Activated naive CD8-positive, alpha-beta T cell (primary cell): Measurements from ENCODE around the gene DNAL1.

ENCODE experiments used
- H3K27ac Mint-ChIP-seq: one replicate; pipeline ENCODE4 v1.8.0; 2021; ENCODE audit warnings: mixed read lengths
- H3K27me3 Mint-ChIP-seq: one replicate; pipeline ENCODE4 v1.8.0; 2021; ENCODE audit warnings: mixed read lengths
- H3K36me3 Mint-ChIP-seq: one replicate; pipeline ENCODE4 v1.8.0; 2021; ENCODE audit warnings: mixed read lengths
- H3K4me1 Mint-ChIP-seq: one replicate; pipeline ENCODE4 v1.8.0; 2021; ENCODE audit warnings: low read depth, mixed read lengths
- H3K4me3 Mint-ChIP-seq: one replicate; pipeline ENCODE4 v1.8.0; 2021; ENCODE audit warnings: mild to moderate bottlenecking, mixed read lengths
- H3K9me3 Mint-ChIP-seq: one replicate; pipeline ENCODE4 v1.8.0; 2021; ENCODE audit warnings: low read depth, mixed read lengths

Gene DNAL1

DNA sequence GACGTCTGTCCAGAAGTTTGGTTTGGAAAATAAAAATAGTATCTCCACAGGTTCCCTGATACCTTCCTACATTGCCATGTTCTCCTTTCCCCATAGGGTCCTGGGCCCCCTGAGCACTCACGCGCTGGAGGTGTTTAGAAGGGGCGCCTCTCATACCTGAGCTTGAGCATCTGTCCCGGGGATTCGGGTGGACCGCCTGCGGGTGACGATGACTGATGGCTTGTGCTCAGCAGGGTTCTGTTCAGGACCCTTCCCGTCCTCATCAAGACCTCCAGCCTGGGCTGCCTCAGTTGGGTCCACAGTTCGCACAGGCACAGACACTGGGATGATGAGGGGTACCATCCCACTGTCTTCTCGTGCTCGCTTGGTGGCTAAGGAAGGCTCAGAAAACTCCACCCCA lies 92.1 kb downstream of the DNAL1 start:
- no peaks in the 10 kb centered on the region for H3K27me3 Mint-ChIP-seq
- peaks cover 38% of the 10 kb centered on the region for H3K4me1 Mint-ChIP-seq
- H3K9me3 Mint-ChIP-seq, result no peaks in the 10 kb centered on the region
- no peak overlapping the region for H3K4me3 Mint-ChIP-seq
- H3K27ac Mint-ChIP-seq, result peak overlapping the region; percentile 75
- peaks cover 6% of the 10 kb centered on the region for H3K36me3 Mint-ChIP-seq

DNA sequence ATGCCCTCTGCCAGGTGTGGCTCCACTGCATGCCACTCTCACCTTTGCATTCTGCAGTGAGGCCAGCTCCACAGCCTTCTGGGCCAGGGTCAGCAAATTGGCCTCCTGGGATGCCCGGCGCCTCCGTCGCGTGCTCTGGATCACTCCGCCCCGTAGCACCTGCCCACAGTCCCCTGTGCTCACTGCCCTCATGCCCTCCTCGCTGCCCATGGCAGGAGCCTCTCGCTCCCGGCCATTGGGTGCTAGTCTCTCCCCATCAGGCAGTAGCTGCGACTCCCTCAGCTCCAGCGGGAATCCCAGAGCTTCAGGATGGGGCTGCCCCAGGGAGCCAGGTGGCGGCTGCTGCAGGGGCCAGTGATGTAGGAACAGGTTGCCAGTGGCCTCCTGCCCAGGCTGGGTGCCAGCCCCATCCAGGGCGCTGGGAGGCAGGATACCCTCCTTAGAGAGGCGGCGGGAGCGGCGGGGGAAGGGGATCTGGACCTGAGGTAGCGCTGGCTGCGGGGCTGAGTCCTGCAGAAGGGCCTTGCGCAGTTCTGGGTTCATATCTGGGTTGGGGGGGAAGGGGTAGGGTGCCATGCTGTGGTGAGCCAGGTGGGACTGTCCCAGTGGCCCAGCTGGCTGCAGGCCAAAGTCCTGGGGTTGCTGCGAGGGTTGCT lies 93.9 kb downstream of the DNAL1 start:
- H3K27me3 Mint-ChIP-seq, result no peaks in the 10 kb centered on the region

DNA sequence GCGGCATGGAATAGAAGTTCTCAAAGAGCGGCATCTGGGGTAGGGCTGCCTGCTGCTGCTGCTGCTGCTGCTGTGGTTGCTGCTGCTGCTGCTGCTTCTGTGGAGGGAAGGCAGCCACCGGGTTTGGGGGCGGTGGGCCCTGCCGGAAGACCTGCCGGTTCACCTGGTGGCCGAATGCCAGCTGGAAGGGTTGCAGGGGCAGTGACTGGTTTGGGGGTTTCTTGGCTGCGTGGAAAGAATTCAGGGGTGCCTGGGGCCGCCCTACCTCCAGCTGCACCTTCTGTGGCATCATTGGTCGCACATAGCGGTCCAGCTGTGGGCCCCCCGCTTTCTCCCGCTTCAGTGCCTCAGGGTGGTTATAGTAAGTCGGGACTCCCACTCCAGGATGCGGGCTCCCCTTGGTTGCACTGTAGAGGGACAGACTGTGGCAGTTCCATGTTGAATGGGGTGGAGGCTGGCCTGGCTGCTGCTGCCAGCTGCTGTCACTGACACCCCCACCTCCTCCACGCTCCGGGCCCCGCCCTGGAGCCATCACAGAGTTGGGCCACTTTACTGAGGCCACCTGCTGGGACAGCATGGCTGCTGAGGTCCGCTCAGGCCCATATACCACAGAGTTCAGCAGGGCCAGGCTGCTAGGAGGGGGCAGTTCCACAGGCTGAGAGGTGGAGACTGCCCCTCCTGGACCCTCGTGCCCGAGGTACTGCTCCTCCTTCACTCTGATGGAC lies 94.5 kb downstream of the DNAL1 start:
- Mint-ChIP-seq H3K36me3 (peaks cover 3% of the 10 kb centered on the region), H3K27ac (peak overlapping the region; percentile 93), H3K4me1 (peaks cover 59% of the 10 kb centered on the region), H3K4me3 (no peak overlapping the region), H3K27me3 (no peaks in the 10 kb centered on the region), H3K9me3 (no peaks in the 10 kb centered on the region)

More for the DNA sequence above, 93.9 kb downstream of the DNAL1 start:
- Mint-ChIP-seq H3K4me3 (no peak overlapping the region), H3K36me3 (peaks cover 3% of the 10 kb centered on the region), H3K27ac (peak overlapping the region; percentile 22), H3K9me3 (no peaks in the 10 kb centered on the region), H3K4me1 (peaks cover 52% of the 10 kb centered on the region)

DNA sequence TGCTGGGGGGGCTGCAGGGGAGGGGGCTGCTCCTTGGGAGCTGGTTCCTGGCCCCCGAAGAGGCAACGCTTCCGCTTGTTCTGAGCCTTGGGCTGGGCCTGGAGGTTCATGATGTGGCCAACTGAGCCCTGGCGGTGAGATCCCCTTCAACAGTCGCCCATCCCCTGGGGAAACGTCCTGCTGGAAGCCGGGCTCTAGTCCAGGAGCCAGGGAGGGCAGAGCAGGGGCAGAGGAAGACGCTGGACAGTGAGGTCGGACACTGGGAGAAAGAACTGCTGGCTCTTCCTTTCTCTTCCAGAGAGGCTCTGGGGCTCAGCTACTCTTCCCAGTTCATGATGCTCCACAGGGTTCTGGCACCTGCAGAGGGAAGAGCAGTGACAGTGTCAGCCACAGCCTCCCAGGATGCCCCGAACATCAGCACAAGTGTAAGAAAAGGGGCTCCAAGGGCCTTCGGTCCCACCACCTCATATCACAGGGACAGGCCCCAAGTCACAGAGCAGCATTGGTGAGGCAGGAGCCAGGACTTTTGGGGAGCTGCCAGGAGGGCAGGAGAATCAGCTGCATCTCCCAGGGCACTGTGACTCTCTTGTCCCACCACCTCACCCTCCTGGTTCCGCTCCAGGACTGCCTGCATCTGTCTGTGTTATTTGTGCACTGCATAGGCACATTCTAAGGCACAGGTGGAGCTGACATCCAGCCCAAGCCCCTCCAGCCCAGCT lies 95.3 kb downstream of the DNAL1 start:
- Mint-ChIP-seq H3K27ac (peak overlapping the region; percentile 93), H3K4me1 (peaks cover 62% of the 10 kb centered on the region), H3K9me3 (no peaks in the 10 kb centered on the region), H3K27me3 (no peaks in the 10 kb centered on the region), H3K36me3 (peaks cover 3% of the 10 kb centered on the region), H3K4me3 (peak overlapping the region; percentile 84)

DNA sequence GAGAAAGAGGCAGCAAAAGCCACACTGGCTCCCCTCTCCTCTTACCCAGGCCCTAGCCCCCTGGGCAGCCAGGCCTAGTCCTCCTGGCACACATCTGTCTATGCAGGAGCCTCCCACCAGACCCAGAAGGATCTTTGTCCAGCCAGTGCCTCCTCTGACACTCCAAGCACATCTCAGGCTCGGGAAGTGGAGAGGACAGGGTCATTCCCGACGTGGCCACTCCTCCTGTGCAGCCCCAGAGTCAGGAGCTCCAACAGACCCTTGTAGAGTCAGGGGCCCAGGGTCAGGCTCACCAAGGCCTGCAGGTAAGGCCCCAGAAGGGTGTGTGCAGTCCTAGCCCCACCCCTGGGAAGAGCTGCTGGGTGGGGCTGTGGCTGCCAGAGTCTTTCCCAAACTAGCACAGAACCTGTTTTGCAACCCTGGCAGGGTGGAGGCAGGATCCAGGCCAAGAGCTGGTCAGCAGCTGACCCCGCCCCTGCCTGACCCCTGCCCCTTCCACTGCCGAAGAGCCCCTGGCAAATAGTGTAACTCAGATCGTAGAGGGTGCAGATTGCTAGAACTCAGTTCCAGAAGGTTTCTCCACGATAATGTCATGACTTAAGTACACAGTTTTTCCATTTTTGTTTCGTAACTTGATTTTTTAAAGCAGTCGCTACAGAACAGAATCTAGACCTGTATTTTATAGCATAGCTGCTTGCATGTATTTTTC lies 96.0 kb downstream of the DNAL1 start:
- peaks cover 3% of the 10 kb centered on the region for H3K36me3 Mint-ChIP-seq
- H3K27me3 Mint-ChIP-seq, result no peaks in the 10 kb centered on the region
- H3K9me3 Mint-ChIP-seq, result no peaks in the 10 kb centered on the region
- H3K27ac Mint-ChIP-seq, result peak overlapping the region; percentile 93
- H3K4me3 Mint-ChIP-seq, result peak overlapping the region; percentile 84
- peaks cover 69% of the 10 kb centered on the region for H3K4me1 Mint-ChIP-seq

DNA sequence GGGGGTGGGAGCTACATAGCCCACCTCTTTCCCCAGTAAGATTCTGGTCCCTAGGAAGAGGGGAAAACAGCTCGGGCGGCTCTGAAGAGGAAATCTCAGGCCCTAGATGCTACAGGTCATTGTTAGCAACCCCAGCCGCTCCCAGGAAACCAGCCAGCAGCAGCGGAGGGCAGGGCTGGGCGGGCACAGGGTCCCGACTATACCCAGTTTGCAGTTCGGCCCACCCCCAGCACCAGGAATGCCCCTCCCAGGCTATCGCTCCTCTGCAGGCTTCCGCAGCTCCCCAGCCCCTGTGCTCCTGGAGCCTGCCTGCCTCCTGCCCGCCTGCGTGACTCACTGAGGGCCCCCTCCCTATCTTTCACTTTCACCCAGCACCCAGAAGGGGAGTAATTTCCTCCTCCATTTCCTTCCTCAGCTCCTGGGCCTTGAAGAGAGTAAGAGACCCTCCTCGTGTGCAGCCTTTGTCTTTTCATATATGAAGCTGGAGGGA lies 96.6 kb downstream of the DNAL1 start:
- Mint-ChIP-seq H3K9me3 (no peaks in the 10 kb centered on the region), H3K27me3 (no peaks in the 10 kb centered on the region), H3K4me1 (peaks cover 73% of the 10 kb centered on the region), H3K4me3 (peak overlapping the region; percentile 84), H3K36me3 (peaks cover 3% of the 10 kb centered on the region), H3K27ac (peak overlapping the region; percentile 93)

DNA sequence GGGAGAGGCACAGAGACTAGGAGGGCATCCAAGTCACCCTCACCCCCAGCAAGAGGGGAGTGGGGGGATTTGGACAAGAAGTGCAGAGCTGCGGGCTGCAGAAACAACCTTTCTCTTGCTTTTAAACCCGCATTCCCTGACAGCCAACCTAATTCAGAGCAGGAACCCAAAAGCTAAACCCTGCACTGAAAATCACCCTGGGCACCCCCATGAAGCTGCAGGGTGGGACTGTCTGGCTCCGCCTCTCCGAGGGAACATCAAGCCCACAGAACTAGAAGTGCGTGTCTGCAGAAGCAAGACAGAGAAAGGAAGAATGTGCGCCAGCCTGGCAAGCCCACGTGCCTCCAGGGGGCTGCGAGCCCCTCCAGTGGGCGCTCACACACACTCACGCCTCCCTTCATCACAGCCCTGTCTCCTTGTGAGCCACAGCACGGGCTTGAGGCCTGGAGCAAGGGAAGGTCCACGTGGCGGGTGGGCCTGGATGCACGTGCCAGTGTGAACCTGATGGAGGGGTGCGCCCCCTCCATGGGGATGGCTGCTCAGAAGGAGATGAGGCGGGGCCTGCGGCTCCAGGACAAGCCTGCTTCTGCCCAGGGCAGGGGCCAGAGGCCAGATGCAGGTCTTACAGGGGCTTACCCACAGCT lies 97.2 kb downstream of the DNAL1 start:
- Mint-ChIP-seq H3K4me1 (peaks cover 75% of the 10 kb centered on the region), H3K4me3 (peak overlapping the region; percentile 84), H3K27ac (peak overlapping the region; percentile 93), H3K36me3 (peaks cover under 1% of the 10 kb centered on the region), H3K9me3 (no peaks in the 10 kb centered on the region), H3K27me3 (no peaks in the 10 kb centered on the region)

DNA sequence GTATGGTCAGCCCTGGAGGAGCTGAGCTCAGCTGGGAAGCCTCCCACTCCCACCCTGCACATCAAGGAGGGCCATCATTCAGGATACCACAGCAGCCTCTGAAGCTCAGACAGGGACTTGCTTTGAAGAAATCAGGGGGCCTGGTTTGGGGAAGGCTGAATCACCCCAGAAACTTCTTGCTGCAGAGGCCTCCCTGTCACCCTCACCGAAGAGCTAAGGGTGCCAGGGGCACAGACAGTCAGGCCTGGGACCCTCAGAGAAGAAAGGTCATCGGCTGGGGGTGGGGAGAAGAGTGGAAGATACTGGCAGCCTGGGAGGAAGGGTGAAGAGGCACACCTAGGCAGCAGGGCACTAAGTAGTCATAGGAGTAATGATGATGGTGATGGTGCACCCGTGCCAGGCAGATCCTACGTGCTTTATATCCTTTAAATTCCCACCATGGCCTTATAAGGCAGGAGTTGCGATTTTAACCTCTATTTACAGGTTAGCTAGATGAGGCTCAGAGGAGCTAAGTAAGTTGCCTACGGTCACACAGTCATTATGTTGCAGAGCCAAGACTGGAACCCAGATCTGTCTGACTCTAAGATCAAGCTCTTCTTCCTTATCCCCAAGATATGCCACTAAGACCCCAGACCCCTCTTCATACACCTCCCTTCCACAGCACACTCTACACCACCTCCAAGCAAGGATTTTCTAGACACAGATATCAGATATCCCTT lies 97.9 kb downstream of the DNAL1 start:
- Mint-ChIP-seq H3K4me1 (peaks cover 80% of the 10 kb centered on the region), H3K9me3 (no peaks in the 10 kb centered on the region), H3K4me3 (peak overlapping the region; percentile 84), H3K27ac (peak overlapping the region; percentile 93), H3K27me3 (no peaks in the 10 kb centered on the region), H3K36me3 (no peaks in the 10 kb centered on the region)

DNA sequence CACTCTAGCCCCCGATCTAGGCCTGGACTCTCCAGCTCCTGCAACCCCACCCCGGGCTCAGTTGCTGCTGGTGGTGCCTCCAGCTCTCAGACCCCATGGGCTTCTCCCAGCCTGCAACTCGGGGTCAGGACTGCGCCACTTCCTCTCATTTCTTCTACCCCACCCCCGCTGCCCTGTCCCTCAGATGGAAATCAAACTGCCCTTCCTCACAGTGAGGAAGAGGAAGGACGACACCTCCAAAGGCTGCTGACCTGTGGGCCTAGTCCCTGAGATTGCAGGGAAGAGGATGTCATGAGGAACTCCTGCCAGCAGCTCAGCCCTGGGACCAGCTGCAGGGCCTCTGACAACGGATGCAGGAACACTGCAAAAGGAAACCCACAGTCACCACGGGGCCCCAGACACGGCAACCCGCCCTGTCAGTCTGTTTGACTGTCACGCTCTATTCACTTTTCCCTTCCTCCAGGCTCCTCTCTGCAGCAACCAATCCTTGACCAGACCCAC lies 98.7 kb downstream of the DNAL1 start:
- peaks cover 88% of the 10 kb centered on the region for H3K4me1 Mint-ChIP-seq
- no peaks in the 10 kb centered on the region for H3K27me3 Mint-ChIP-seq
- H3K36me3 Mint-ChIP-seq, result no peaks in the 10 kb centered on the region

DNA sequence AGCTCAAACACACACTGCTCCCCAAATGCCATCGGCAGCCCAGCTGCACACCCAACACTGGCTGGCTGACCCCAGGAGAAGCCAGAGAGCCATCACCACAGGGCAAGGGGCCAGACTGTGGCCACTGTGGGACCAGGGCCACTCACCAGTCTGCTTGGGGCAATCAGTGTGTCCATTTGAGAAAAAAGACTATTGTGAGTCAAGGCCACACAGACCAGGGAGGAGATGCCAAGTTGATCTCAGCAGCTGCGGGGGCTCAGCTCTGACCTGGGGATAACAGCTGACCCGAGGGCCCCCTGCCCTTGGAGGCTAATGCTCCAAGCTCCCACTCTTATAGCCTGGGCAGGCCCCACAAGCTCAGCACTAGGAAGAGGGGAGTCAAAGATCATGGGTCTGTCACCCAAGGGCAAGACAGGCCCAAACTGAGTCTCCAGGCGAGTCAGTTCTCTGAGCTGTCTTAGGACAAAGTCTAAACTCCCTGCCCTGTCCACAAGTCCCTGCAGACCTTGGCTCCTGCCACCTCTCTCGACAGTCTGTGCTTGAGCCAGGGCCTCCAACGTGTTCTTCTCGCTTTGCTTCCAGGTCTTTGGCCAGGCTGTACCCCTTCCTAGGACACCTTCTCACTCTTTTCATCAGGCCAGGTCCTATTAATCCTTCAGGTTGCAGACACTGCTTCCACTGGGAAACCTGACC lies 99.5 kb downstream of the DNAL1 start:
- H3K27ac Mint-ChIP-seq, result peak overlapping the region; percentile 93
- peak overlapping the region; percentile 84 for H3K4me3 Mint-ChIP-seq
- H3K36me3 Mint-ChIP-seq, result no peaks in the 10 kb centered on the region
- no peaks in the 10 kb centered on the region for H3K9me3 Mint-ChIP-seq
- H3K27me3 Mint-ChIP-seq, result no peaks in the 10 kb centered on the region
- peaks cover 91% of the 10 kb centered on the region for H3K4me1 Mint-ChIP-seq

More for the DNA sequence above, 98.7 kb downstream of the DNAL1 start:
- peak overlapping the region; percentile 84 for H3K4me3 Mint-ChIP-seq
- H3K27ac Mint-ChIP-seq, result peak overlapping the region; percentile 93
- no peaks in the 10 kb centered on the region for H3K9me3 Mint-ChIP-seq

DNA sequence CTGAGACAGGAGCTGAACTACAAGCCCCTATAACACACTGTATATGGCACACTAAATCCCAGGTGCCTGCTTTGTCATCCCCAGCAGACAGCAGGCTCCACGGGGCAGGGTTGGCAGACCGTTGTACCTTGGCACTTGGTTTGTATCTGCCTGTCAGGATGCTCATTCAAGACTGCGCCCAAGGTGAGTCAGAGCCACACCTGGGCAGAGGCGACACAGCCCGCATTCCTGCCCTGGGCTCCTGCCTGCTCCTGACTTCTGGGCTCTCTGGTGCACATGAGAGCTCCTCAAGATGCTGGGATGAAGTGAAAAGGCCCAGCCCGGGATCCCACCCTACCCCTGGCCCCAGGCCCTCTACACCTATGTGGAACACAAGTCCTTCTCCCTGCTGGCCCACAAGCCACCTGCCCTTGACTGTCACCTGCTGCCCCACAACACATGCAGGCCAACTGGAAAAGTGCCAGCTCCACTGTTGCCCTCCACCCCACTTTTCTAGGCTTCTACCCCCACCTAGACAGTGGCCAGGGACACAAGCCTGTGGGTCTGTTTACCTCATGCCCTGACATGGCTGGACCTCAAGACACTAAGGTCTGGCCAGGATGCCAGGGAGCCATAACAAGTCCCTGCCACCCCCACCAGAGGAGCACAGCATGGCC lies 100.2 kb downstream of the DNAL1 start:
- Mint-ChIP-seq H3K4me3 (peak overlapping the region; percentile 65), H3K4me1 (peaks cover 95% of the 10 kb centered on the region), H3K27me3 (no peaks in the 10 kb centered on the region), H3K27ac (peak overlapping the region; percentile 93), H3K36me3 (no peaks in the 10 kb centered on the region), H3K9me3 (no peaks in the 10 kb centered on the region)

DNA sequence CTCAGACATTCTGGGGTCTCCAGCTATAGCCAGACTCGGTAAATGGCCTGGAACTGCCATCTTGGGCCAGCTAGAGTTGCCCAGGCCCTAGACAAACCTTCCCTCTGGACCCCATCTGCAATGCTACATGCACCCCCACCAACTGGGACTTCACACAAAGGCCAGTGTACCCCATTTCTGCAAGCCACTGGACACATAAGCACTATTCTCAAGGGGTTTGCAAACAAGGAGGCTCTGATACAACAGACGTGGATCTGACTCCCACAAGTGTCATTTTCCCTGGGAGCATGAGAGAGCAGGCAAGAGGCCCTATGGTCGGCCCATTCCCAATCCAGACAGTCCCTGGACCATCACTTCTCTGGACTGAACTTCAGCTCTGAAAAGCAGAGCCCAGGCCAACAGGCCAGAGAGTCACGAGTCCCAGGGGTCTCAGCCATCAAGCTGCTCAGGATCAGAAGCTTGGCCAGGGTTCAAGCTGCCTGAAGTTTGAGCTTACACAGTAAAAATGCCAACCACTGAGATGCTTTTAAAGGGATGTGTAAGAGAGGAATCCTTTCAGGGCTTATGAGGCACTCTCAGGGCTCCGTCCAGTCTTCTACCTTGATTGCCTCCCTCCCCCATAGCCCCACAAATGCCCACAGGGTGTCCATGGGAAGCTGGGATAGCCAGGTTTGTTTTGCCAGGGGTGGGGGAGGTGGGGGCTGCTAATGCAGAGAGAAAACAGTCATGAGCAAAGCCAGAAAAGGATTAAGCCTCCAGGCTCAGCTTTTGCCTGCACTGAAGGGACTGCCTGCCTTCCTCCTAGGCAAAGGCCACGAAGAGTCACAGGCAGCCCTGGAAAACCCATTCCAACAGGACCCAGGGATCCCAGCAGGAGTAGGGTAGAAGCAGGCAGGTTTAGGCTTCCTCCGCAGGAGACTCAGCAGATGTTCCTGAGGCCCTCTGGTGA lies 101.1 kb downstream of the DNAL1 start:
- Mint-ChIP-seq H3K27me3 (no peaks in the 10 kb centered on the region), H3K4me1 (peaks cover 95% of the 10 kb centered on the region), H3K36me3 (no peaks in the 10 kb centered on the region), H3K9me3 (no peaks in the 10 kb centered on the region), H3K4me3 (no peak overlapping the region), H3K27ac (peak overlapping the region; percentile 93)
